ENCODE data around the gene CCT7.

DNA sequence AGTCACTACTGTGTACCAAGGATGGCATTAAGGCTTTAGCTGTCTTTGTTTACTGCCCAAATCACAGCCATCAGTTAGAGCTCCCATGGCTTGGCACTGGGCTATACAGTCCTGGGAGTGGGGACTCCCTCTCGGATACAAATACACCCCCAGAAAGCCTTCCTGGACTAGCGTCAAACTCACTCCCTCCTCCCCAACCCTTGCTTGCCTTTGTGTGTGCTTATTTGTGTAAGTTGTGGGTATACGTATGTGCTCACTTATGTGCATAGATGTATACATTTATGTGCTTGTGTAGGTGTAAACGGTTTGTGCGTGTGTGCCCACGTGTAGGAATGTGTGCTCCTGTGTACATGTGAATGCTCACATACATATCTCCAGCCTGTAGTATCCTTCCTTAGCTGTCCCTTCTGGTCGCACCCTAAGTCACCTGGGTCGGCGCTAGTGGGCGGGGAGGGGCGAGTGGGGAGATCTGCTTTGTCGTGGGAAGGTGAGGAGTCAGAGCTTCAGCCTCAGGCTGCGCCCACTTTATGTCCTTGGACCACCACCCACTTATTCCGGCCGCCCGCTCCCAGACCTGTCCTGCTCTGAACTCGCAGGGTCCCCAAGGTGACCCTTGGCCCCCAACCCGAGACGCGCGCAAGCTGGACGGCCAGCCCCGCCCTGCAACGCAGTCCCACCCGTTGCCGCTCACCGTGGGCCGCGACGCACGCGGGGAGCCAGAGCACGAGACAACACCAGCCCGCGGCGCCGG is 1.5 kb upstream of the CCT7 start:
- TF ChIP-seq CTCF (IDR thresholded peaks at IDR 0.05; ENCODE audit: low read depth, low read length) = 0 out of 2 replicates have a peak, but pooled peaks have one; percentile 6
- no peak for TF ChIP-seq EZH2phosphoT487 (IDR thresholded peaks at IDR 0.05; ENCODE audit: low read depth)
